HepG2 (cell line): Measurements from ENCODE around the gene SLC5A6. TPM values are rescaled to one million over a fixed set of nuclear protein-coding genes. Genes with fewer than 3 reads are reported as not detected.

ENCODE experiments used
- ATAD3A ChIP-seq: sonication (generic); formaldehyde crosslinking; IDR thresholded peaks from 2 replicates; pipeline ENCODE4 v1.4.0; 2020; ENCODE audit warnings: missing genetic modification reagents
- FOXA3 ChIP-seq: IDR thresholded peaks from 2 replicates; pipeline ENCODE4 v1.6.1; 2016; ENCODE audit warnings: missing genetic modification reagents, missing compliant biosample characterization
- KLF16 ChIP-seq, 2 experiments: sonication (generic) in 1 of 2; formaldehyde crosslinking in 1 of 2; IDR thresholded peaks; 2 replicates each; pipeline versions ENCODE4 v1.6.1 to v1.8.0; 2016 to 2023; ENCODE audit warnings: missing genetic modification reagents in 2 of 2, missing compliant biosample characterization in 1 of 2
- ZKSCAN5 ChIP-seq: sonication (generic); formaldehyde crosslinking; IDR thresholded peaks from 2 replicates; pipeline ENCODE4 v1.5.1; 2020; ENCODE audit warnings: mild to moderate bottlenecking, missing genetic modification reagents
- ZNF205 ChIP-seq: IDR thresholded peaks from 2 replicates; pipeline ENCODE4 v1.6.1; 2018; ENCODE audit warnings: missing biosample characterization, missing genetic modification reagents
- ZNF746 ChIP-seq: sonication (generic); formaldehyde crosslinking; IDR thresholded peaks from 2 replicates; pipeline ENCODE4 v1.8.0; 2022; ENCODE audit warnings: mild to moderate bottlenecking, missing genetic modification reagents
- ZNF878 ChIP-seq: sonication (generic); formaldehyde crosslinking; IDR thresholded peaks from 2 replicates; pipeline ENCODE4 v1.8.1; 2023; ENCODE audit warnings: mild to moderate bottlenecking, missing genetic modification reagents, moderate library complexity
- ZNF891 ChIP-seq: sonication (generic); formaldehyde crosslinking; IDR thresholded peaks from 2 replicates; pipeline ENCODE4 v1.5.0; 2020; ENCODE audit warnings: mild to moderate bottlenecking, missing genetic modification reagents
- polyA plus RNA-seq, 8 experiments: library from polyadenylated mRNA; depleted of rRNA in 3 of 8; stranded (reverse) in 7 of 8; unstranded in 1 of 8; fragments of >200 nt; fragmentation: Illumina TruSeq in 4 of 8; extraction: Trizol in 4 of 8; gene quantifications; 2 replicates each; pipeline versions ENCODE4 v1.2.1 to v1.2.3, GENCODE V29; 2011 to 2016; ENCODE audit warnings: low read depth in 4 of 8, missing spikeins in 1 of 8, mixed read lengths in 1 of 8; ENCODE audit not compliant: insufficient read depth in 1 of 8
- total RNA-seq, 5 experiments: library from RNA; depleted of rRNA; stranded (reverse); fragments of >200 nt; fragmentation: Illumina TruSeq; extraction: Trizol; gene quantifications; 2 replicates each; pipeline ENCODE4 v1.2.3, GENCODE V29; 2016; ENCODE audit warnings: low read depth in 1 of 5
- TF ChIP-seq, protein P1 (sequence below): sonication (generic); formaldehyde crosslinking; IDR thresholded peaks from 2 replicates; pipeline ENCODE4 v1.4.0; 2020; ENCODE audit warnings: missing genetic modification reagents
- TF ChIP-seq, protein P2 (sequence below): sonication (generic); formaldehyde crosslinking; IDR thresholded peaks from one replicate; pipeline ENCODE4 v1.5.1; 2020; ENCODE audit warnings: mild to moderate bottlenecking, missing genetic modification reagents; ENCODE audit errors: not compliant biosample characterization
- TF ChIP-seq, protein P3 (sequence below): sonication (generic); formaldehyde crosslinking; IDR thresholded peaks from 2 replicates; pipeline ENCODE4 v1.8.1; 2023; ENCODE audit warnings: mild to moderate bottlenecking, missing genetic modification reagents
- TF ChIP-seq, protein P4 (sequence below): sonication (generic); formaldehyde crosslinking; conservative IDR thresholded peaks from 2 replicates; pipeline ENCODE4 v1.5.0; 2020; ENCODE audit warnings: missing genetic modification reagents
- TF ChIP-seq, protein P5 (sequence below): IDR thresholded peaks from 2 replicates; pipeline ENCODE4 v1.6.1; 2016

The SLC5A6 gene
- total and polyA plus RNA-seq, 2 of the 13 experiments (the other 11 are each of a cell fraction or from before 2014, with no cell fraction given) = 135 to 417 TPM

DNA sequence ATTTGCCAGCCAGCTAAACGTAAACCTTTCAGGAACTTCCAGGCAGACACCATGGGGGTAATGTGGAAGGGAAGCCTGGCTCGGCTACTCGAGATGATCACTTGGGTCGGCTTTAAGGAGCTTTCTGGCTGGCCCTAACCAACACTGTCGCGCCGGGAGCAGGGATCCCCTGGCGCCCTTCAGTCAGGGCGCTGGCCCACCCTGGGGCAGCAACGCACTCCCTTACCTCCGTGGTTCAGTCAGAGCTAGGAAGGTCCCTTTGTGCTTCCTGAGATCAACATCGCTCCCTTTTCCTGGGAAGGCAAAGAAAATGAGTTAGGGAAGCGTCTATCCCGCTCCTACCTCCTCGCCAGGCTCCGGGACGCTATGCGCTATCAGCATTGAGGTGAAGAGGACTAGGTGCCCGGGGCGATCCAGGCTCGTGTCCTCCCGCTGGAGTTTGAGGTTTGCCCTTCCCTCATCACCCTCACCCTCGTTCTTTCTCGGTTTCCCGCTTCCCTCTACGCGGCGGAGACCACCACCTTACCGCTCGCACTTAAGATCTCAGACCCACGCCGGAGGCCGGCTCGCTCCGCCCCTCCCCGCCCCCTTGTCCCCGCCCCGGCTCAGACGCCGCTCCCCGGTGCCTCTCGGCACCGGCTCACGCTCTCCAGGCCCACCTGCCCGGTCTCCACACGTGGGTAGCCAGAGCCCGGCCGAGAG is 676 bp downstream of the SLC5A6 start (continued):
- TF ChIP-seq ZNF205 (CRISPR knock-in tag) = no peak
- no peak for TF ChIP-seq KLF16 (CRISPR knock-in tag; IDR thresholded peaks at IDR 0.05)
- TF ChIP-seq, protein P1, sequence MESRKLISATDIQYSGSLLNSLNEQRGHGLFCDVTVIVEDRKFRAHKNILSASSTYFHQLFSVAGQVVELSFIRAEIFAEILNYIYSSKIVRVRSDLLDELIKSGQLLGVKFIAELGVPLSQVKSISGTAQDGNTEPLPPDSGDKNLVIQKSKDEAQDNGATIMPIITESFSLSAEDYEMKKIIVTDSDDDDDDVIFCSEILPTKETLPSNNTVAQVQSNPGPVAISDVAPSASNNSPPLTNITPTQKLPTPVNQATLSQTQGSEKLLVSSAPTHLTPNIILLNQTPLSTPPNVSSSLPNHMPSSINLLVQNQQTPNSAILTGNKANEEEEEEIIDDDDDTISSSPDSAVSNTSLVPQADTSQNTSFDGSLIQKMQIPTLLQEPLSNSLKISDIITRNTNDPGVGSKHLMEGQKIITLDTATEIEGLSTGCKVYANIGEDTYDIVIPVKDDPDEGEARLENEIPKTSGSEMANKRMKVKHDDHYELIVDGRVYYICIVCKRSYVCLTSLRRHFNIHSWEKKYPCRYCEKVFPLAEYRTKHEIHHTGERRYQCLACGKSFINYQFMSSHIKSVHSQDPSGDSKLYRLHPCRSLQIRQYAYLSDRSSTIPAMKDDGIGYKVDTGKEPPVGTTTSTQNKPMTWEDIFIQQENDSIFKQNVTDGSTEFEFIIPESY = no peak
- TF ChIP-seq ATAD3A (CRISPR knock-in tag) = no peak
- TF ChIP-seq ZNF746 = no peak
- TF ChIP-seq, protein P2, sequence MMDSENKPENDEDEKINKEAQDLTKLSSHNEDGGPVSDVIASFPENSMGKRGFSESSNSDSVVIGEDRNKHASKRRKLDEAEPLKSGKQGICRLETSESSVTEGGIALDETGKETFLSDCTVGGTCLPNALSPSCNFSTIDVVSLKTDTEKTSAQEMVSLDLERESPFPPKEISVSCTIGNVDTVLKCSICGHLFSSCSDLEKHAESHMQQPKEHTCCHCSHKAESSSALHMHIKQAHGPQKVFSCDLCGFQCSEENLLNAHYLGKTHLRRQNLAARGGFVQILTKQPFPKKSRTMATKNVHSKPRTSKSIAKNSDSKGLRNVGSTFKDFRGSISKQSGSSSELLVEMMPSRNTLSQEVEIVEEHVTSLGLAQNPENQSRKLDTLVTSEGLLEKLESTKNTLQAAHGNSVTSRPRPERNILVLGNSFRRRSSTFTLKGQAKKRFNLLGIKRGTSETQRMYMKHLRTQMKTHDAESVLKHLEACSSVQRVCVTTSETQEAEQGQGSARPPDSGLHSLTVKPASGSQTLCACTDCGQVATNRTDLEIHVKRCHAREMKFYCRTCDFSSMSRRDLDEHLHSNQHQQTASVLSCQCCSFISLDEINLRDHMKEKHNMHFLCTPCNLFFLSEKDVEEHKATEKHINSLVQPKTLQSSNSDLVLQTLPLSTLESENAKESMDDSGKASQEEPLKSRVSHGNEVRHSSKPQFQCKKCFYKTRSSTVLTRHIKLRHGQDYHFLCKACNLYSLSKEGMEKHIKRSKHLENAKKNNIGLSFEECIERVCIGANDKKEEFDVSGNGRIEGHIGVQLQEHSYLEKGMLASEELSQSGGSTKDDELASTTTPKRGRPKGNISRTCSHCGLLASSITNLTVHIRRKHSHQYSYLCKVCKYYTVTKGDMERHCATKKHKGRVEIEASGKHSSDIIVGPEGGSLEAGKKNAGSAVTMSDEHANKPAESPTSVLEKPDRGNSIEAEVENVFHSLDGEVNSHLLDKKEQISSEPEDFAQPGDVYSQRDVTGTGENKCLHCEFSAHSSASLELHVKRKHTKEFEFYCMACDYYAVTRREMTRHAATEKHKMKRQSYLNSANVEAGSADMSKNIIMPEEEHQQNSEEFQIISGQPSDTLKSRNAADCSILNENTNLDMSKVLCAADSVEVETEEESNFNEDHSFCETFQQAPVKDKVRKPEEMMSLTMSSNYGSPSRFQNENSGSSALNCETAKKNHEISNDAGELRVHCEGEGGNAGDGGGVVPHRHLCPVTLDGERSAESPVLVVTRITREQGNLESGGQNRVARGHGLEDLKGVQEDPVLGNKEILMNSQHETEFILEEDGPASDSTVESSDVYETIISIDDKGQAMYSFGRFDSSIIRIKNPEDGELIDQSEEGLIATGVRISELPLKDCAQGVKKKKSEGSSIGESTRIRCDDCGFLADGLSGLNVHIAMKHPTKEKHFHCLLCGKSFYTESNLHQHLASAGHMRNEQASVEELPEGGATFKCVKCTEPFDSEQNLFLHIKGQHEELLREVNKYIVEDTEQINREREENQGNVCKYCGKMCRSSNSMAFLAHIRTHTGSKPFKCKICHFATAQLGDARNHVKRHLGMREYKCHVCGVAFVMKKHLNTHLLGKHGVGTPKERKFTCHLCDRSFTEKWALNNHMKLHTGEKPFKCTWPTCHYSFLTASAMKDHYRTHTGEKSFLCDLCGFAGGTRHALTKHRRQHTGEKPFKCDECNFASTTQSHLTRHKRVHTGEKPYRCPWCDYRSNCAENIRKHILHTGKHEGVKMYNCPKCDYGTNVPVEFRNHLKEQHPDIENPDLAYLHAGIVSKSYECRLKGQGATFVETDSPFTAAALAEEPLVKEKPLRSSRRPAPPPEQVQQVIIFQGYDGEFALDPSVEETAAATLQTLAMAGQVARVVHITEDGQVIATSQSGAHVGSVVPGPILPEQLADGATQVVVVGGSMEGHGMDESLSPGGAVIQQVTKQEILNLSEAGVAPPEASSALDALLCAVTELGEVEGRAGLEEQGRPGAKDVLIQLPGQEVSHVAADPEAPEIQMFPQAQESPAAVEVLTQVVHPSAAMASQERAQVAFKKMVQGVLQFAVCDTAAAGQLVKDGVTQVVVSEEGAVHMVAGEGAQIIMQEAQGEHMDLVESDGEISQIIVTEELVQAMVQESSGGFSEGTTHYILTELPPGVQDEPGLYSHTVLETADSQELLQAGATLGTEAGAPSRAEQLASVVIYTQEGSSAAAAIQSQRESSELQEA (CRISPR knock-in tag) = no peak
- TF ChIP-seq ZNF878 (CRISPR knock-in tag) = no peak
- TF ChIP-seq ZNF891 = no peak; the same call in 1 of the 2 replicates
- TF ChIP-seq, protein P3, sequence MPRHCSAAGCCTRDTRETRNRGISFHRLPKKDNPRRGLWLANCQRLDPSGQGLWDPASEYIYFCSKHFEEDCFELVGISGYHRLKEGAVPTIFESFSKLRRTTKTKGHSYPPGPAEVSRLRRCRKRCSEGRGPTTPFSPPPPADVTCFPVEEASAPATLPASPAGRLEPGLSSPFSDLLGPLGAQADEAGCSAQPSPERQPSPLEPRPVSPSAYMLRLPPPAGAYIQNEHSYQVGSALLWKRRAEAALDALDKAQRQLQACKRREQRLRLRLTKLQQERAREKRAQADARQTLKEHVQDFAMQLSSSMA (CRISPR knock-in tag) = no peak
- no peak for TF ChIP-seq ZKSCAN5 (CRISPR knock-in tag)
- no peak for TF ChIP-seq FOXA3 (CRISPR knock-in tag)
- TF ChIP-seq, protein P4, sequence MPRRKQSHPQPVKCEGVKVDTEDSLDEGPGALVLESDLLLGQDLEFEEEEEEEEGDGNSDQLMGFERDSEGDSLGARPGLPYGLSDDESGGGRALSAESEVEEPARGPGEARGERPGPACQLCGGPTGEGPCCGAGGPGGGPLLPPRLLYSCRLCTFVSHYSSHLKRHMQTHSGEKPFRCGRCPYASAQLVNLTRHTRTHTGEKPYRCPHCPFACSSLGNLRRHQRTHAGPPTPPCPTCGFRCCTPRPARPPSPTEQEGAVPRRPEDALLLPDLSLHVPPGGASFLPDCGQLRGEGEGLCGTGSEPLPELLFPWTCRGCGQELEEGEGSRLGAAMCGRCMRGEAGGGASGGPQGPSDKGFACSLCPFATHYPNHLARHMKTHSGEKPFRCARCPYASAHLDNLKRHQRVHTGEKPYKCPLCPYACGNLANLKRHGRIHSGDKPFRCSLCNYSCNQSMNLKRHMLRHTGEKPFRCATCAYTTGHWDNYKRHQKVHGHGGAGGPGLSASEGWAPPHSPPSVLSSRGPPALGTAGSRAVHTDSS (CRISPR knock-in tag) = no peak
- TF ChIP-seq, protein P5, sequence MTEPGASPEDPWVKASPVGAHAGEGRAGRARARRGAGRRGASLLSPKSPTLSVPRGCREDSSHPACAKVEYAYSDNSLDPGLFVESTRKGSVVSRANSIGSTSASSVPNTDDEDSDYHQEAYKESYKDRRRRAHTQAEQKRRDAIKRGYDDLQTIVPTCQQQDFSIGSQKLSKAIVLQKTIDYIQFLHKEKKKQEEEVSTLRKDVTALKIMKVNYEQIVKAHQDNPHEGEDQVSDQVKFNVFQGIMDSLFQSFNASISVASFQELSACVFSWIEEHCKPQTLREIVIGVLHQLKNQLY = no peak
